ENCODE data around the gene FAM124B.

GRCh38 chr2:224379172-224379571 lies 22.7 kb downstream of the FAM124B start:
- TF ChIP-seq ZBTB33 (IDR thresholded peaks at IDR 0.05; ENCODE audit: borderline replicate concordance, low read depth) (no peak), CTCF (IDR thresholded peaks at IDR 0.05) (no peak), REST (IDR thresholded peaks at IDR 0.05; ENCODE audit: low read depth, low read length) (no peak), EP300 (IDR thresholded peaks at IDR 0.05; ENCODE audit: borderline replicate concordance in 1 of 2, low read depth in 1 of 2, low read length in 1 of 2) (no peak)
